Adipocyte (in vitro differentiated cells): ENCODE measurements around the gene IDUA.
"Not testable (repeated sequence)": the region's sequence is repeated elsewhere in the genome, so short reads cannot be mapped to it uniquely, and the experiment has no call there.

Experiments used
- DNase-seq: peaks from one replicate; pipeline ENCODE4 v3.0.0-alpha.2; 2015; ENCODE audit warnings: low read depth
- H3K27me3 ChIP-seq: replicated peaks from 2 replicates; pipeline ENCODE4 v1.7.0; 2013; ENCODE audit warnings: mild to moderate bottlenecking, low read length, moderate library complexity; ENCODE audit not compliant: control insufficient read depth, insufficient read depth
- H3K36me3 ChIP-seq: 2 replicates; pipeline ENCODE4 v1.7.0; 2013; ENCODE audit warnings: low read length, mild to moderate bottlenecking, moderate library complexity; ENCODE audit not compliant: control insufficient read depth, insufficient read depth, severe bottlenecking
- H3K4me1 ChIP-seq: 2 replicates; pipeline ENCODE4 v1.7.0; 2013; ENCODE audit warnings: mild to moderate bottlenecking, low read length, moderate library complexity; ENCODE audit not compliant: control insufficient read depth, insufficient read depth
- H3K4me3 ChIP-seq: 2 replicates; pipeline ENCODE4 v1.7.0; 2013; ENCODE audit warnings: mild to moderate bottlenecking, low read length, moderate library complexity
- H3K9ac ChIP-seq: 2 replicates; pipeline ENCODE4 v1.7.0; 2013; ENCODE audit warnings: mild to moderate bottlenecking, low read length, moderate library complexity
- H3K9me3 ChIP-seq: 2 replicates; pipeline ENCODE4 v1.7.0; 2013; ENCODE audit warnings: mild to moderate bottlenecking, low read length, moderate library complexity; ENCODE audit not compliant: control insufficient read depth

The IDUA gene

GRCh38 chr4:1053891-1054290 lies 67.0 kb downstream of the IDUA start:
- H3K27me3 ChIP-seq, DNase-seq: not testable (repeated sequence)
- peaks cover 20% of the 10 kb centered on the region for H3K4me1 ChIP-seq

More at GRCh38 chr4:1053891-1054290, 67.0 kb downstream of the IDUA start:
- peak overlapping the region; percentile 64 for H3K4me3 ChIP-seq
- H3K9me3 ChIP-seq, H3K36me3 ChIP-seq: not testable (repeated sequence)
- H3K9ac ChIP-seq = peak overlapping the region; percentile 73
